HG02840 (cell line): ENCODE results near the gene FES.

ENCODE experiments used
- ATAC-seq: cut with Tn5 transposase; IDR thresholded peaks from one replicate; pipeline ENCODE4 v1.9.1; 2021; ENCODE audit warnings: mild to moderate bottlenecking, moderate library complexity, moderate number of reproducible peaks; ENCODE audit not compliant: unreplicated experiment, low FRiP score

FES gene

DNA sequence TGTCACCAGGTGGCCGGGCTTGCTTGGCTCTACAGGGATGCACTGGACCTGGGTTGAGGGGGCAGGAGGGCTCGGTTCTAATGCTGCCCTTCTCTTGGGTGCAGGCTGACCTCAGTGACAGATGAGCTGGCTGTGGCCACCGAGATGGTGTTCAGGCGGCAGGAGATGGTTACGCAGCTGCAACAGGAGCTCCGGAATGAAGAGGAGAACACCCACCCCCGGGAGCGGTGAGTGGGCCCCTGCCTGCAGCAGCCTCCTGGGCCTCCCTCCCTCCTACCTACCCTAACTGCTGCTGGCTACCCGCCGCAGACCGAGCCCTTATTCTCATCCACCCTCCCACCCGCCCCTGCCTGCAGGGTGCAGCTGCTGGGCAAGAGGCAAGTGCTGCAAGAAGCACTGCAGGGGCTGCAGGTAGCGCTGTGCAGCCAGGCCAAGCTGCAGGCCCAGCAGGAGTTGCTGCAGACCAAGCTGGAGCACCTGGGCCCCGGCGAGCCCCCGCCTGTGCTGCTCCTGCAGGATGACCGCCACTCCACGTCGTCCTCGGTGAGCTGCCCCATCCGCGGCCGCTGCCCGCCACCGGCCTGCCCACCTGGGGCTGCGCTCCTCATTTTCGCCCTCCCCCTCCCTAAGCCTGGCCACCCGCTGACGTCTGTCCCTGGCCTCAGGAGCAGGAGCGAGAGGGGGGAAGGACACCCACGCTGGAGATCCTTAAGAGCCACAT lies 5.6 kb downstream of the FES start:
- ATAC-seq: no peak

DNA sequence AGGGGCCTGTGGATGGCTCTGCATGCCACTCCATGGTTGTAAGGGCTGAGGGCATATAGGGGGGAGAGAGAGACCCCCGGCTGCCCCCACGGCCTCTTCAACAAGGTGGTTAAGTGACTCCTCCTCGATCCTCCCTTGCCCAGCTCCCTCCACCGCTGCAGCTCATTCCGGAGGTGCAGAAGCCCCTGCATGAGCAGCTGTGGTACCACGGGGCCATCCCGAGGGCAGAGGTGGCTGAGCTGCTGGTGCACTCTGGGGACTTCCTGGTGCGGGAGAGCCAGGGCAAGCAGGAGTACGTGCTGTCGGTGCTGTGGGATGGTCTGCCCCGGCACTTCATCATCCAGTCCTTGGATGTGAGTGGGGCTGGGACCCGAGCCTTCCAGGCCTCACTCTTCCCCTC lies 6.5 kb downstream of the FES start:
- ATAC-seq: no peak

GRCh38 chr15:90891346-90891949 lies 7.1 kb downstream of the FES start:
- no peak for ATAC-seq

- ATAC-seq: no peak
These were observed 7.7 kb downstream of the FES start for GRCh38 chr15:90892023-90892422.

GRCh38 chr15:90892498-90893174 lies 8.3 kb downstream of the FES start:
- no peak for ATAC-seq

- ATAC-seq: no peak
These were observed 9.1 kb downstream of the FES start for GRCh38 chr15:90893175-90894090.

DNA sequence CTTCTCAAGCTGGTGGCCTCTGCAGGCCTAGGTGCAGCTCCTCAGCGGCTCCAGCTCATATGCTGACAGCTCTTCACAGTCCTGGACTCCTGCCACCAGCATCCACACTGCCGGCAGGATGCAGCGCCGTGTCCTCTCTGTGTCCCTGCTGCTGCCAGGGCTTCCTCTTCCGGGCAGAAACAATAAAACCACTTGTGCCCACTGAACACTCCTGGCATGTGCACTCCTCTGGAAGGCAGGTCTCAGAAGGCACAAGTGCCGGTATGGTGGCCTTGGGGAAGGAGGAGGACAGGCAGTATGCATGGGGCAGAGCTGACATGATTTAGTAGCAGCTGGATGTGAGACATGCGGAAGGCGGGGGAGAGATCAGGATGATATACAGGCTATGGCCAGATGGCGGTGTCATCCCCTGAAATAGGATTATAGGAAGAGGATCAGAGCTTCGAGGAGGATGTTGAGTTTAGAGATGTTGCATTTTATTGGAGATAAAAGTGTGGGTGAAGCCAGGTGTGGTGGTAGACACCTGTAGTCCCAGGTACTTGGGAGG lies 11.3 kb downstream of the FES start:
- no peak for ATAC-seq

DNA sequence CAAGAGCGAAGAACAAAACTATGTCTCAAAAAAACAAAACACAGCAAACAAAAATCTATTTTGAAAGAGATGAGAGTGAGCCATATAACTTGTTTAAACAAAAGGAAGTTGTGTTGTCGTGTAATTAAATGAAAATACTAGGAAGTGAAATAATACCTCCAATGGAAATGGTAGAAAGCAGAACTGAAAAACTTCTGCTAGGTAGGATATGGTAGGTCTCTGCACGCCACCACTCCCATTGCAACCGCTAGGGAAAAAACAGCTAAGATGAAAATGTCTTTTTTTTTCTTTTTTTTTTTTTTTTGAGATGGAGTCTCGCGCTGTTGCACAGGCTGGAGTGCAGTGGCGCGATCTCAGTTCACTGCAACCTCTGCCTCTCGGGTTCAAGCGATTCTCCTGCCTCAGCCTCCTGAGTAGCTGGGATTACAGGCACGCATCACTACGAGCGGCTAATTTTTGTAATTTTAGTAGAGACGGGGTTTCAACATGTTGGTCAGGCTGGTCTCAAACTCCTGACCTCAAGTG lies 12.9 kb downstream of the FES start:
- peak; percentile 57 for ATAC-seq

DNA sequence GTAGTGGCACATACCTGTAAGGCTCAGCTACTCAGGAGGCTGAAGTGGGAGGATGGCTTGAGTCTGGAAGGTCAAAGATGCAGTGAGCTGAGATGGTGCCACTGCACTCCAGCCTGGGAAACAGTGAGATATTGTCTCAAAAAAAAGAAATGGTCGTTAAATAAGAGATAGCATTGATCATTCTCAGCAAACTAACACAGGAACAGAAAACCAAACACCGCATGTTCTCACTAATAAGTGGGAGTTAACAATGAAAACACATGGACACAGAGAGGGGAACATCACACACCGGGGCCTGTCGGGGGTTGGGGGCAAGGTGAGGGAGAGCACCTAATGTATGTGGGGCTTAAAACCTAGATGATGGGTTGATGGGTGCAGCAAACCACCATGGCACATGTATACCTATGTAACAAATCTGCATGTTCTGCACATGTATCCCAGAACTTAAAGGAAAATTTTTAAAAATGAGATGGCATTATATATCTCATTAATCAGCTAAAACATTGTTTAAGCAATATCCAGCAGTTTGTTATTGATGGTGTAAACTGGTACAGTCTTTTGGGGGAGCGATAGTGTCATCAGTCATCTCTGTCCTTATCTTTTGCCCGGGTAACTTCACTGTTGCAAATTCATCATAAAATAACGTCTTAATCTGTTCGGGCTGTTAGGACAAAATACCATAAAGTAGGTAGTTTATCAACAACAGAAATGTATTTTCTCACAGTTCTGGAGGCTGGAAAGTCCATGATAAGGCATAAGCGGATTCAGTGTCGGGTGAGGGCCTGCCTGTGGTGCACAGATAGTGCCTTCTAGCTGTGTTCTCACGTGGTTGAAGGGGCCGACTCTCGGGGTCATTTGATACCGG lies 17.1 kb downstream of the FES start:
- no peak for ATAC-seq

DNA sequence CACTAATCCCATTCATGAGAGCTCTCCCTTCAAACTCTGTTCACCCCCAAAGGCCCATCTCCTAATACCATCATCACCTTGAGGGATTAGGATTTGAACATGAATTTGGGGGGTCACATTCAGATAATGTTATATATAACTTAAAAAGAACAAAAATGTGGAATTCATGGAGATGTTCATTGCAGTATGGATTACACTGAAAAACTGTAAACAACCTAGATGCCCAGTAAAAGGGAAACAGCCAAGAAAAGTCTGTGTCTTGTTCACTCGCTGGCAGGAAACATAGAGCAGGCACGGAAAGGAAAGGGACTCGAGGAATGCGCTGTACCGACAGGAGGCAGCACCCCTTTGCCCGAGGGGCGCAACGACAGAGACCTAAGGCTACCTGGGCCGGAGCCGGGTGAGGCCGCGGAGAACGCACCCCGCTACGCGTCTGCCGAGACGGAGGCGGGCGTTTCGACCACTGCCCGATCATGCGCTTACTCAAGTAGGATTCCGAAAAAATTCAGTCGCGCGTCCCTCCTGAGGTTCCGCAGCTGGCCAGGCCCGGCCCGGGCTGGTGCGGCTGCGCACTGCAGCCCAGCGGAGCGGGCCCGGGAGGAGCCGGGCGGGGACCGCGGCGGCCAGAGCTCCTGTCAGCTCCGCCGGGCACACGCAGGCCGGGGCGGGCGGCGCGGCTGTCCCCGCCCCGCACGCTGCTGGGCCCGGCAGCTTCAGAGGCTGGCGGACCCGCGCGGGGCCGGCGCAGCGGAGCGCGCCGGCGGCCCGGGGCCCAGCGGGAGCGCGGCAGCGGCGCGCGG lies 17.9 kb downstream of the FES start:
- peak; percentile 73 for ATAC-seq

DNA sequence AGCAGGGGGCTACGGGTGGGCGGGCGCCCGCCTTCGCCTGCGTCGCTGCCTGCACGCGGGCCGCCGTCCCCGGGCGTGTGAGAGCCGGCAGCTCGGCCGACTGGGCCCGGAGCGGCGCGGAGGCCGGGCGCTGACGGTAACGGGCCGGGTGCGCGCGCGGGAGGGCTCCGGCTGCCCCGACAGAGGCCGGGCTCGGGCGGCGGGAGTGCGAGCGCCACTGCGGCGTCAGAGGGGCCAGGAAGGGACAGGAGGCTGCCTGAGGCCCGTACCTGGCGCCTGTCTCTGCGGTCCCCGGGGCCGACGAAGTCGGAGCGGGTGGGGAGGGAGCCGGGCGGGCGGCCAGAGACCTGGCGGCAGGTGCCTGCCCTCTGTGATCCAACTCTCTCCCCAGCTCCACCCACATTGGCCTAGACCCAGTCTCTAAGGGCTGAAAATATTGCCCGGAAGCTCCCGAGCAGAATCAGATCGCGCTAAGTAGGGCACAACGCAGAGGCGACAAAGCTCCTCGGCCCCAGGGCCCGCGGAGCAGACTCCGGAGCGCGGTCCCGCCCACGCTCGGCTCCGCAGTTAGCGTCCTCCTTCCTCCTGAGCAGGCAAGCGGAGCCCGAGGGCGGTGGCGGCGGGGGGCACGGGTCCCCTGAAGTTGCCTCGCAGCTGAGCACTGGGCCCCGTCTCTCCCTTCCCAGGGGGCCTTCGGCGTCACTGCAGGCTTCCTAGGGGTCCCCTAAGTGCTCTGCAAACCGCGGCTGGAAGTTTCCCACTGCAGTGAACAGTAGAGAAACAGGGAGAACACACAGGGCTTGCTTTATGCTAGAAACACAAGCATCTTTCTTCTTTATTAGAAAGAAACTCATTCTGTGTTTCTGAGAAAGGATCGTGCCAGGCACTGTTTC lies 18.8 kb downstream of the FES start, which contains the start of gene MAN2A2:
MAN2A2 (plus strand) TSS at position 463 of the 893 bp plus-strand sequence. CDS start 906 bp downstream, outside the sequence.
- ATAC-seq: peak; percentile 36

- no peak for ATAC-seq
These were observed 19.6 kb downstream of the FES start for GRCh38 chr15:90903733-90904536.

GRCh38 chr15:90904746-90905145 lies 20.4 kb downstream of the FES start:
- no peak for ATAC-seq

GRCh38 chr15:90905306-90906180 lies 21.2 kb downstream of the FES start:
- no peak for ATAC-seq

GRCh38 chr15:90906181-90906849 lies 22.0 kb downstream of the FES start:
- no peak for ATAC-seq
